ENCODE data around the gene ZNF197. TPM values are rescaled to one million over a fixed set of nuclear protein-coding genes. Genes with fewer than 3 reads are reported as not detected.

Gene ZNF197
- total RNA-seq, 1 experiment from 2014 or later = 12.0 TPM

GRCh38 chr3:44647771-44648170 is 22.9 kb downstream of the ZNF197 start:
- intact Hi-C loops (cut with micrococcal nuclease; ENCODE audit: unreplicated experiment) = loop anchor here (2.0 to 5.0 kb wide), 2 partner anchors 23 to 135 kb away; partner anchors contain the start of gene ZNF197
- Mint-ChIP-seq H3K36me3 (ENCODE audit: insufficient read depth, unreplicated experiment) (peaks cover 25% of the 10 kb centered on the region), H3K4me1 (ENCODE audit: low read depth, unreplicated experiment) (no peaks in the 10 kb centered on the region), H3K27me3 (ENCODE audit: unreplicated experiment) (no peaks in the 10 kb centered on the region), H3K27ac (ENCODE audit: unreplicated experiment) (no peak overlapping the region), H3K4me3 (ENCODE audit: low read depth, unreplicated experiment) (peak overlapping the region; percentile 87), H3K9me3 (ENCODE audit: low read depth, unreplicated experiment) (peaks cover 3% of the 10 kb centered on the region)
- BruUV-seq (replicated peaks) = no TSS peak
- CTCF ChIA-PET = no interaction called here
- TF ChIP-seq, protein P1, sequence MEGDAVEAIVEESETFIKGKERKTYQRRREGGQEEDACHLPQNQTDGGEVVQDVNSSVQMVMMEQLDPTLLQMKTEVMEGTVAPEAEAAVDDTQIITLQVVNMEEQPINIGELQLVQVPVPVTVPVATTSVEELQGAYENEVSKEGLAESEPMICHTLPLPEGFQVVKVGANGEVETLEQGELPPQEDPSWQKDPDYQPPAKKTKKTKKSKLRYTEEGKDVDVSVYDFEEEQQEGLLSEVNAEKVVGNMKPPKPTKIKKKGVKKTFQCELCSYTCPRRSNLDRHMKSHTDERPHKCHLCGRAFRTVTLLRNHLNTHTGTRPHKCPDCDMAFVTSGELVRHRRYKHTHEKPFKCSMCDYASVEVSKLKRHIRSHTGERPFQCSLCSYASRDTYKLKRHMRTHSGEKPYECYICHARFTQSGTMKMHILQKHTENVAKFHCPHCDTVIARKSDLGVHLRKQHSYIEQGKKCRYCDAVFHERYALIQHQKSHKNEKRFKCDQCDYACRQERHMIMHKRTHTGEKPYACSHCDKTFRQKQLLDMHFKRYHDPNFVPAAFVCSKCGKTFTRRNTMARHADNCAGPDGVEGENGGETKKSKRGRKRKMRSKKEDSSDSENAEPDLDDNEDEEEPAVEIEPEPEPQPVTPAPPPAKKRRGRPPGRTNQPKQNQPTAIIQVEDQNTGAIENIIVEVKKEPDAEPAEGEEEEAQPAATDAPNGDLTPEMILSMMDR (IDR thresholded peaks at IDR 0.05; ENCODE audit: unreplicated experiment) = no peak
- no peak for DNase-seq

- Mint-ChIP-seq H3K4me1 (ENCODE audit: low read depth, unreplicated experiment) (no peaks in the 10 kb centered on the region), H3K27me3 (ENCODE audit: unreplicated experiment) (no peaks in the 10 kb centered on the region), H3K9me3 (ENCODE audit: low read depth, unreplicated experiment) (peaks cover 3% of the 10 kb centered on the region), H3K4me3 (ENCODE audit: low read depth, unreplicated experiment) (peak within 1 kb of the TSS; percentile 87), H3K36me3 (ENCODE audit: insufficient read depth, unreplicated experiment) (peaks cover 22% of the 10 kb centered on the region), H3K27ac (ENCODE audit: unreplicated experiment) (peak within 1 kb of the TSS; percentile 79)
- BruUV-seq (replicated peaks) = TSS peak; percentile 52
- CTCF ChIA-PET = interaction anchor here (0.6 kb wide), 2 partner anchors 172 to 326 kb away, joined by 3 read pairs; no protein-coding TSS in a partner anchor
- DNase-seq = peak; percentile 86
- intact Hi-C loops (cut with micrococcal nuclease; ENCODE audit: unreplicated experiment) = loop anchor here (2.0 to 5.0 kb wide), 2 partner anchors 24 to 136 kb away; partner anchors contain the start of gene ZNF197
- TF ChIP-seq, protein P1 (IDR thresholded peaks at IDR 0.05; ENCODE audit: unreplicated experiment) = no peak
Measured at GRCh38 chr3:44648564-44649229, 23.9 kb downstream of the ZNF197 start, which contains the start of gene ZNF35. ZNF35 (plus strand) TSS chr3:44648732; CDS start chr3:44651068, 2,336 bp downstream.

DNA sequence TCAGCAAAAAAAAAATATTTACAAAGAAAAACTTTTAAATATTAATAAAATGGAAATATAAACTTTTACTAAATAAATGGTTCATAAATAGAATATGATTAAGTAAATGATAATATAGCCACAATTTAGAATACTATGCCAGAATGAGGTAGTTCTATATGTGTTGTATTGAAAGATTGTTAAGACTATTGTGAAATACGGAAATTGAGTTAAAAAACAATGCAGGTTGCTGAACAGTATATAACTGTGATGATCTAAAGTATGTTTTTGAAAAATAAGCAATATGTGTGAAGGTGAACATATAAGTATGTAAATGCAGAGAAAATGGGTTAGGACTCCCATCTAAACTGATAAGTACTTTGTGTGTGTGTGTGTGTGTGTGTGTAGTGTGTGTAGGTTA is 24.9 kb downstream of the ZNF197 start:
- no peak for DNase-seq
- peaks cover 3% of the 10 kb centered on the region for H3K9me3 Mint-ChIP-seq (ENCODE audit: low read depth, unreplicated experiment)
- peaks cover 30% of the 10 kb centered on the region for H3K36me3 Mint-ChIP-seq (ENCODE audit: insufficient read depth, unreplicated experiment)
- no peaks in the 10 kb centered on the region for H3K27me3 Mint-ChIP-seq (ENCODE audit: unreplicated experiment)
- intact Hi-C loops (cut with micrococcal nuclease; ENCODE audit: unreplicated experiment) = loop anchor here (2.0 to 5.0 kb wide), 2 partner anchors 25 to 137 kb away; partner anchors contain the start of gene ZNF197
- peak overlapping the region; percentile 79 for H3K27ac Mint-ChIP-seq (ENCODE audit: unreplicated experiment)
- H3K4me1 Mint-ChIP-seq (ENCODE audit: low read depth, unreplicated experiment) = no peaks in the 10 kb centered on the region
- TF ChIP-seq, protein P1 (IDR thresholded peaks at IDR 0.05; ENCODE audit: unreplicated experiment) = no peak
- CTCF ChIA-PET = no interaction called here
- H3K4me3 Mint-ChIP-seq (ENCODE audit: low read depth, unreplicated experiment) = peak overlapping the region; percentile 87
- no TSS peak for BruUV-seq (replicated peaks)

DNA sequence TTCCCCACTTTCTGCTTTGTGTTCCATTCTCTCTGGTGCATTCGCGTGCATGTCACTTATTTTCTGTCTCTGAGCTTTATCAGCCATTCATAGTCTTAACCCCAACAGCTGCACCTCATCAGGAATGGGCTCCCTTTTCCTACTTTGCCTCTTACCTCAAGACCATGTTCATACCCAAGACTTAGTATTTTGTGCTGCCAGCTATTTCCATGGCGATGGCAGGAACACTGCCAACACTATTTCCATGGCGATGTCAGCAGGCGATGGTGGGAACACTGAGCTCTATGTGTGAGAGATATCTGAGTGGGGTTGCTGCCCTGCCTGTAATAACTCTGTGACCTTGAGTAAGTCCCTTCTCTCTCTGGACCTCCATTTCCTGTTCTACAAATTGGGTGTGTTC is 29.2 kb downstream of the ZNF197 start:
- CTCF ChIA-PET = no interaction called here
- H3K27ac Mint-ChIP-seq (ENCODE audit: unreplicated experiment) = no peak overlapping the region
- no peak overlapping the region for H3K4me3 Mint-ChIP-seq (ENCODE audit: low read depth, unreplicated experiment)
- no peaks in the 10 kb centered on the region for H3K27me3 Mint-ChIP-seq (ENCODE audit: unreplicated experiment)
- no peaks in the 10 kb centered on the region for H3K4me1 Mint-ChIP-seq (ENCODE audit: low read depth, unreplicated experiment)
- no peak for DNase-seq
- TF ChIP-seq, protein P1 (IDR thresholded peaks at IDR 0.05; ENCODE audit: unreplicated experiment) = no peak
- intact Hi-C loops (cut with micrococcal nuclease; ENCODE audit: unreplicated experiment) = no loop called here
- H3K36me3 Mint-ChIP-seq (ENCODE audit: insufficient read depth, unreplicated experiment) = peaks cover 54% of the 10 kb centered on the region
- H3K9me3 Mint-ChIP-seq (ENCODE audit: low read depth, unreplicated experiment) = peaks cover 11% of the 10 kb centered on the region
- BruUV-seq (replicated peaks) = no TSS peak

Measured in Calu3 (cell line).